GM19452 (cell line): ENCODE data around the gene CFAP20DC.
"Not testable (repeated sequence)": the region's sequence is repeated elsewhere in the genome, so short reads cannot be mapped to it uniquely, and the experiment has no call there.

Experiments
- ATAC-seq: cut with Tn5 transposase; IDR thresholded peaks from one replicate; pipeline ENCODE4 v1.9.1; 2021; ENCODE audit not compliant: unreplicated experiment

Gene CFAP20DC

GRCh38 chr3:58824285-58824684, 225.5 kb downstream of the CFAP20DC start:
- ATAC-seq: no peak

GRCh38 chr3:58806551-58807244, 243.1 kb downstream of the CFAP20DC start:
- not testable (repeated sequence) for ATAC-seq

DNA sequence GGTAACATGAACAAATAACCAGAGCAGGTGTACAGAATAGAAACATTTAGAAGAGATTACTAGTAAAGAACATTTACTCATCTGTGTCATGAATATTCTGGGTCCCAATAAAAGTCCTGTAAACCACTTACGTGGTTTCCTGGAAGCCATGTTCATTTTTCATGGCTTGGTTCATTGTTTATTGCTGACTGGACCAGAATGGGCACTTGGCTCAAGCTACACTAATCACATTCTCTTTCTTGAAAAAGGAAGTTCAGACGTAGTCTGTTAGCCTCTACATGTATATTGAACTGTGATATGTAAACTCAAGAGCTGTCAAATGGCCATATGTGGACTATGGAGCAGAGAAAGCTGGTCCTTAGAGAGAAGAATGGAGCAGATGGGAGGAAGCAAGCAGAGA, 244.9 kb downstream of the CFAP20DC start:
- ATAC-seq: no peak

DNA sequence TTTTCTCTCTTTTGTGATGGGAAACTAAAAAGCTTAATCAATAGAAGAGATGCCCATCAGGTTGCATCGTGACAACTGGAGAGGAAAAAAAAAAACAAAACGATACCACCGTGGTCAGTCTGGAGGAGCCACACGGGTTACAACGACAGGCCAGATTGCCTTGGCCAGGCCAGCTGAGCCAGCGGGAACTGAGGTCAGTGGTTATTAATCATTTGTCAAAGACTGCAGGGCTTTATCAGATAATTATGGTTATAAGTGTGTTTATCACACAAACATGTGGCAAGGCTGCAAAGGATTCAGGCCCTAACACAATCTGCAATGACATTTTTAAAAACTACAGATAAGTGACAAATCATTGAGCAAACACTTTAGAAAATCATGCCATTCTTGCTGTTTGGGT, 248.3 kb downstream of the CFAP20DC start:
- ATAC-seq: no peak

- no peak for ATAC-seq
These were observed 248.9 kb downstream of the CFAP20DC start for GRCh38 chr3:58800940-58801339.

DNA sequence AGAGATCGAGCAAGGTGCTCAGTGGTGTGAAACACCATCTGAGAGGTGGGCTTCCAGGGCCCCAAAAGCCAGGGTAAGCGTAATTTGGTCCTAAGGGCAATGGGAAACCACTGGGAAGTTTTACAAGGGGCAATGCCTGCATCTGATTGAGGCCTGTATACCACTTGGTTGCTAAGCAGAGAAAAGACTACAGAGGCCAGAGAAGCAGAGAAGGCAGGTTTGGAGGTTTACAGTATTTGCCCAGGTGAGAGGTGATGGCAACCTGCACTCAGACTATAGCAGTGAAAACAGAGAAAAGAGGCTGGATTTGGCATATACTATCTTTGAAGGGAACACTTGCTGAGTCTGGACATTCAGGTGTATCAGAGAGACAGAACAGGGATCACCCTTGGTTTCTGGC, 249.8 kb downstream of the CFAP20DC start:
- ATAC-seq: no peak

DNA sequence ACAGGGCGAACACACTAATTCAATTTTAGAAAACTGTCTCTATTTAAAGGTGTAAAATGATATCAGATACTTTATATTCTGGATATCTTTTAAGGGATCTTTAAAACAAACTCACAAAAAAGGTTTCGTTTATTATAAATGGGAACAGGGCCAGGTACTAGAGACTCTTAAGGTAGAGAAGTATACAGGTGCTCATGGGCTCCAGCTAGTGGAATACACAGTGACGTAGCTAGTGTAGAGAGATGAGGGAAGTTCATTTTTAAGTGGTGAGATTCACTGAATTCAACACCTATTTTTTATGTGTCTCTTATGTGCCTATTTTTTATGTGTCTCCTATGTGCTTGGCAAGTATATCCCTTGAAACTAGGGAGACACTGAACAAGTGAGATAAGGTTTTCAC, 250.6 kb downstream of the CFAP20DC start:
- no peak for ATAC-seq

GRCh38 chr3:58798312-58798711, 251.5 kb downstream of the CFAP20DC start:
- ATAC-seq: no peak

DNA sequence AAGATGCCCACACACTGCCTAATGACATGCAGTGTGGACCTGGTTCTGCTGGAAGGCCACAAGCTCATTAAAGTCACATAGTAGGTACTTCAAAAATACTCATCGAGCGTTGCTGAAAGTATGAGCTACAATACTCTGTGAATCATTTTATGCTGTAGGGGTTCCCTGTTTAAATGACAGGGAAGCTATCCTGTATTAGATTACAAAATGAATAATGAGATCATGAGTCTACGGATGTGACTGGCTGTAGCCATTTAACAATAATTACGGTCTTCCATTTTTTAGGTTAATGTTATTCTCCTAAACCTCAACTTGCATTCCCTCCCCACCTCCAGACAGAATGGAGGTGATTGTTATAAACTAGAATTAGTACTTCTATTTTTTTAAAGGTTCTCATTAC, 255.1 kb downstream of the CFAP20DC start:
- no peak for ATAC-seq

DNA sequence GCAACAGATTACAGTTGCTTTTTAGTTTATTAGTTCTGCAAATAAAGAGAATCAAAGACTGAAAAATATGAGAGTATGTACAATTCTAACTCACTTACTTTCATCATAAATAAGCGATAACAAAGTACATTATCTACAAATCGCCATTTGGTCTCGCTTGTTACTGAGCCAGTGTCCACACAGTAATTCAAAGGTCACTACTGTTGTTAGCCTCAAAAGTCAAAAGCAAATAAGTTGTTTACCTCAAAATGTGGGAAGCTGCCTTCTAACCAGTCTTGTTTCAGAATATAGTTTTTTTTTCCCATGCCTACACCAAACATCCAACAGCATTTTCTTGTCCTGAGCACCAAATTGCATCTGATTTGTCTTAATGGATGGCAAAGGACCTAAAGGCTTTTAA, 255.9 kb downstream of the CFAP20DC start:
- no peak for ATAC-seq

- no peak for ATAC-seq
These were observed 256.8 kb downstream of the CFAP20DC start for GRCh38 chr3:58792921-58793451.

DNA sequence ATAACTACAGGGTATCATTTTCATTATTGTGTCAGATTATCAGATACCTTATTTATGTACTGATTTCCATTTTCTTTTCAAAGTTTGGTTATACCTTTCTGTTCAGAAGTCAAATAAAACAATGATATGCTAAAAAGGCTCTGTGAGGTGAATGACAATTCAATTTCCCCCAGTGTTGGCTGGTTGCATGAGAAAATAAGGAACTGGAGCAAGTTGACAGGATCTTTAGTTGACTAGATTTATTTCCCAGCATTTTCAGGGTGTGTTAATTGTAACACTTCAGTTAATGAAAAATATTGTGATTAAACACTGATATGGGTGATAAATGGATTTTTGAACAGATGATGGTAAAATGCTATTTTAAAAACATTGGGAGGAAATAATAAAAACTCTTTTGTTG, 260.4 kb downstream of the CFAP20DC start:
- ATAC-seq: no peak

- no peak for ATAC-seq
These were observed 264.9 kb downstream of the CFAP20DC start for GRCh38 chr3:58784888-58785287.

DNA sequence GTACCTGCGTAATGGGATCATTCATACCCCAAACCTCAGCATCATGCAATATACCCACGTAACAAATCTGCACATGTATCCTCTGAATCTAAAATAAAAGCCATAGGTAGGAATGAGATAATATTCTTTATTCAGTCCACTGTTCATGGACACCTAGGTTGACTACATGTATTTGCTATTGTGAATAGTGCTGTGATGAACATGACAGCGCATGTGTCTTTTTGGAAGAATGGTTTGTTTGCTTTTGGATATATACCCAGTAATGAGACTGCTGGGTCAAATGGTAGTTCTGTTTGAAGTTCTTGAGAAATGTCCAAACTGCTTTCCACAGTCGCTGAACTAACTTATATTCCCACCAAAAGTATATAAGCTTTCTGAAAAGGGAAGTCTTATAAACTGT, 265.4 kb downstream of the CFAP20DC start:
- no peak for ATAC-seq

DNA sequence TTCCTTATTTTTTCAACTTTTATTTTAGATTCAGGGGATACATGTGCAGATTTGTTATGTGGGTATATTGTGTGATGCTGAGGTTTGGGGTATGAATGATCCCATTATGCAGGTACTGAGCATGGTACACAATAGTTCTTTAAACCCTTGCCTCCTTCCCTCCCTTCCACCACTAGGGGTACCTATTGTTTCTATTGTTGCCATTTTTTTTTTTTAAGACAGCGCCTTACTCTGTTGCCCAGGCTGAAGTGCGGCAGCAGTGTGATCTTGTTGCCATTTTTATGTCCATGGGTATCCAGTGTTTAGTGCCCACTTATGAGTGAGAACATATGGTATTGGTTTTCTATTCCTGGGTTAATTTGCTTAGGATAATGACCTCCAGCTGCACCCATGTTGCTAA, 266.0 kb downstream of the CFAP20DC start:
- ATAC-seq: no peak

- ATAC-seq: no peak
These were observed 269.9 kb downstream of the CFAP20DC start for GRCh38 chr3:58779934-58780333.

GRCh38 chr3:58776231-58776630, 273.6 kb downstream of the CFAP20DC start:
- ATAC-seq: no peak

DNA sequence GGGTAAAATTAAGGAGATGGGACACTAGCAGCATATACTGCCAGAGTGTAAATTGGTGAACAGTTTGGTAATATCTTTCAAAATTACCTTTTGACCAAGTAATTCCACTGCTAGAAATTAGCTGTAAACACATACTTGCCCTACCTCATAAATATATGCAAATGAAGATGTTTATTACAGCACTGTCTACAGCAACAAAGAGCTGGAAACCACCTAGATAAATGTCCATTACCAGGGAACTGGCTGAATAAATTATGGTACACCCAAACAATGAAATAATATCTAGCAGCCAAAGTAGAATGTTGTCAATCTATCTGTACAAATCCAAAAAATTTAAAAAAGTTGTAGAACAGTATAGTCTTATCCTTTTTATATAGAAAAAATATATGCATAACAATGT, 277.4 kb downstream of the CFAP20DC start:
- no peak for ATAC-seq

DNA sequence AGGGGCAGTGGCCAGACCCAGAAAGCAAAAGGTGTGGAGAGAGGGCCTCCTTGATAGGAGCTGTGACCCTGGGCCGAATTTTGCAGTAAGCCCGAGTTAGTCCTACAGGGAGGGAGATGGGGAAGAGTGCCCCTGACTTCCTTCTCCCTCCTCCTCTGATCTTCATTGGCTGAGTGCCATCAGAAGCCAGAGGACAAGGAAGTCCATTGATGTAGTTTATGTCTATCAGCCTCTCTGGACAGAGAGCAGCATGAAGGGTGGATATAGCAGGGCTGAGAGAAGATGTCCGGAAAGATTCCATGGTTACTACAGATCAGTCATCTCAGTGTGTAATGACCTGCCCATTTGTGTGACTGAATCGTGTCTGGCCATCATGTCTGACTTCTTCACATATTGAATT, 280.8 kb downstream of the CFAP20DC start:
- no peak for ATAC-seq

DNA sequence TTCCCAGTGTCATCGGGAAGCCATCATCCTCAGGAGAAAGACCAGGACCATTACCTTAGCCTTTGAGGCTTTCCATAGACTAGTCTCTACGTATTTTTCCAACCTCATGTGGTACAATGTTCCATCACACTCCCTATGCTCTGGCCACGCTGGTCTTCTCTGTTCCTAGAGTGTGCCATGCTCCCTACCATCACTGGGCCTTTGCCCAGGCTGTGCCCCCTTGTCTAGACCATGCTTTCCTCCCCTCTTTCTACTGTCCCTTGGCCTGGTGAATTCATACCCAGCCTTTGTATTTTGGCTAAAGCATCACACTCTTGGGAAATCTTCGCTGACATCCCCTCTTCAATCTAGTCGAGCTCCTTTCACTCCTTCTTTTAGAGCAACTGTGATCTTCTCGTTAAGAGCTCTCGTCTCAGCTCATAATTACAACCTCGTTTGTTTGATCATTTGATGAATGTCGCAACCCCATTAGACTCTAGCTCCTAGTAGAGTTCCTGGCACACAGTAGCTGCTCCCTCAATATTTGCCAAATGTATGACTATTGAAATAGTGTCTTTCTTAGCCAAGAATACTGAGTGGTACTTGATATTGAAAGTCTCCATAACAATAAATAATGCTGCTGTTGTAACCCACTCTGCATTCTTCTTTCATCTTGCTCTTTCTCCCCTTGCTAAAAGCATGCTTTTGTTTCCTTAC, 283.1 kb downstream of the CFAP20DC start:
- no peak for ATAC-seq

DNA sequence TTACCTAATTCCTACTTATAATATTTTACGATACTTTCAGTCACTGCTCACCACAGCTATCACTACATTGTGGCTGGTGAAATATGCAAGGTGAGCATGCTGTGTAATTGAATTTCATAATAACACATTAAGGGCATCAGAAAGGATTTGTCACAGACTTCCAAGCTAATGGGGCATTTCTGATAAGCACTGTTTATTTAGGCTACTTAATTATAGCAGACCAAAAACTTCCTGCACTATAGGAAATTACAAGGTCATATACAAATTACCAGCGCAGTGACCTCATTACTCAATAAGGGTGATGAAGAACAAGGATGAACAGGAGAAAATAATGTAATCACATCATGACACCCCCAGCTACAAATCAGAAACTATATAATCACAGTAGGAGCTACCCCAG, 294.7 kb downstream of the CFAP20DC start:
- ATAC-seq: no peak

DNA sequence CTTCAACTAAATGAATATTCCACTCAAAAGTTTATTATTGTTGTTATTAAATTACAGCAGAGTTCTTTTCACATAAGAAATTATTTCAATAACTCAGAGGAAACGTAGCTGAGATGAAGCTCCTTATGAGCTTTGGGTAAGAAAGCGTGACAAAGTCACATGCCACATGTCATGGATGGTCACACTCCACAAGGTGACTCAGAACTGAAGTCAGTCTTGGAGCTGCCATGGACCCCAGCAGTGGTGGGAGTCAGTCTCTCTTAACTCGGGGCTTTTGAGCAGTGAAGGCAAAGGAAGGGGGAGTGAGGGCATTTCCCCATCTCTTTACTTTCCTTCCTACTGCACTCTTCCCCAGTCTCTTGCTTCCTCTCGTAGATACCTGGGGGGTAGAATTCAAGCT, 295.8 kb downstream of the CFAP20DC start:
- peak; percentile 56 for ATAC-seq
